ENCODE measurements around the gene CCL11.

DNA sequence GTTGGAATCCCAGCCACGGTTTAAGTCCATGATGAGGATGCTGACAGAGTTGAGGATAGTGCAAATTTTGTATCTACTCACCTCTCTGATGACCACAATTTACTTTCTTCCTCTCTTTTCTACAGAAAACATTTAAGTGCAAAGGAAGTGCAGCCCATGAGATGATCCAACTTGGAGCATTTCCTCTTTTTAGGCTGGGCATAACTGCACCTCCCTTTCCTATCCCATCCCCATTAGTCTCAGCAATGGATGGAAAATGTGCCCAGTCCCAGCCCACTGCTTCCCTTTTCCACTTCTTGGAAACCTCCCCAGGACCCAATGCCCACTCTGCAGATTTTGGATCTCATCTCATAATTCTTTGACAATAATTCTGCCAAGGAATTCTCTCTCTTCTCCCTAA lies 17.1 kb downstream of the CCL11 start:
- TF ChIP-seq CTCF (IDR thresholded peaks at IDR 0.05) (no peak), POLR2A (IDR thresholded peaks at IDR 0.05) (no peak)
